HL-60 (cell line): ENCODE measurements around the gene SLC29A4.

Experiments
- DNase-seq, 2 experiments: peaks; one replicate each; pipeline ENCODE4 v3.0.0-alpha.2; 2010 to 2020; ENCODE audit warnings: low read depth in 1 of 2, low spot score in 1 of 2
- H3K27ac ChIP-seq: fragments of 250-450 bp; sonication (Bioruptor Pico); replicated peaks from 2 replicates; pipeline ENCODE4 v1.5.1; 2020; ENCODE audit warnings: mild to moderate bottlenecking, moderate library complexity
- H3K27me3 ChIP-seq: fragments of 250-450 bp; sonication (Bioruptor Pico); 2 replicates; pipeline ENCODE4 v1.5.1; 2021; ENCODE audit warnings: mild to moderate bottlenecking, moderate library complexity; ENCODE audit not compliant: insufficient read depth, poor library complexity, severe bottlenecking
- H3K4me3 ChIP-seq: replicated peaks from 2 replicates; pipeline ENCODE4 v1.5.1; 2011; ENCODE audit warnings: mild to moderate bottlenecking, control low read depth, low read length; ENCODE audit not compliant: insufficient read depth
- GABPA ChIP-seq: IDR thresholded peaks from 2 replicates; pipeline ENCODE4 v1.6.1; 2012; ENCODE audit warnings: low read depth
- POLR2AphosphoS5 ChIP-seq: IDR thresholded peaks from 2 replicates; pipeline ENCODE4 v1.6.1; 2012; ENCODE audit warnings: low read depth
- SPI1 ChIP-seq: IDR thresholded peaks from 2 replicates; pipeline ENCODE4 v1.6.1; 2012; ENCODE audit warnings: low read depth, mild to moderate bottlenecking, borderline replicate concordance
- TF ChIP-seq, protein P1 (sequence below): IDR thresholded peaks from one replicate; pipeline ENCODE4 v1.5.1; 2011; ENCODE audit warnings: low read length, control low read depth, inconsistent platforms; ENCODE audit not compliant: insufficient read depth
- TF ChIP-seq, protein P2 (sequence below): IDR thresholded peaks from 2 replicates; pipeline ENCODE4 v1.6.1; 2012; ENCODE audit warnings: low read depth; ENCODE audit not compliant: insufficient replicate concordance

SLC29A4 gene

DNA sequence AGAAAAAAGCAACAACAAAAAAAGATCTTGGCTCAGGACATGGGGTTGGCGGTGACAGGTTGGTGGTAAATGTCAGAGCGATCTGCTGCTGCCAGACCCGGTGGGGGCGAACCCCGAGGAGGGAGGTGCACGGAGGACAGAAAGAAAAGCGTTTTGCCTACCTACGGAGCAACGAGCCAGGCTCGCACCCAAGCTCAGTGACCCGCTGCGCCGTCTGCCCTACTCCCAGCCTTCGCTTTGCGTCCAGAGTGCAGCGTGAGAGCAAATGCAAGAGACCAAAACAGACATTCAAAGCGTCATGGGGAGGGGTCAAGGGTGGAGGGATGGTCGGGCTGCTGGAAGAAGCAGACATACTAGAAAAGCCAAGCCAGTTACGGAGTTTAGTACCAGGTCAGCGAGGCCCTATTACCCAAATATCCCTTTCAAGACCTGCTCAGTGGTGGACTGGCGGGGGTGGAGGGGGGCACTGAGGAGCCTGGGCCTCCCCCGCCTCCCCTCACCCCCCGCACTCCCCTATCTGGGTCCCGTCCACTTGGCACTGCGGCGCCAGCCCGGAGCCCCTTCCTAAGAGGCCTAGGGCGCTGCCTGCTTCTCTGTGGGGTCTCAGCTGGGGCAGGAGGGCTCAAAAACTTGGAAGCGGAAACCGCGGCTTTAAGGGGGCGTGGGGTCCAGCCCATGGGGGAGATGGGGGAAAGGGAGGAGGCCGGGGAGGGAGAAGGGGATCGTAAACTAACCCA, 66.9 kb downstream of the SLC29A4 start:
- H3K27ac ChIP-seq: no peak overlapping the region
- no peak overlapping the region for H3K4me3 ChIP-seq
- TF ChIP-seq, protein P1, sequence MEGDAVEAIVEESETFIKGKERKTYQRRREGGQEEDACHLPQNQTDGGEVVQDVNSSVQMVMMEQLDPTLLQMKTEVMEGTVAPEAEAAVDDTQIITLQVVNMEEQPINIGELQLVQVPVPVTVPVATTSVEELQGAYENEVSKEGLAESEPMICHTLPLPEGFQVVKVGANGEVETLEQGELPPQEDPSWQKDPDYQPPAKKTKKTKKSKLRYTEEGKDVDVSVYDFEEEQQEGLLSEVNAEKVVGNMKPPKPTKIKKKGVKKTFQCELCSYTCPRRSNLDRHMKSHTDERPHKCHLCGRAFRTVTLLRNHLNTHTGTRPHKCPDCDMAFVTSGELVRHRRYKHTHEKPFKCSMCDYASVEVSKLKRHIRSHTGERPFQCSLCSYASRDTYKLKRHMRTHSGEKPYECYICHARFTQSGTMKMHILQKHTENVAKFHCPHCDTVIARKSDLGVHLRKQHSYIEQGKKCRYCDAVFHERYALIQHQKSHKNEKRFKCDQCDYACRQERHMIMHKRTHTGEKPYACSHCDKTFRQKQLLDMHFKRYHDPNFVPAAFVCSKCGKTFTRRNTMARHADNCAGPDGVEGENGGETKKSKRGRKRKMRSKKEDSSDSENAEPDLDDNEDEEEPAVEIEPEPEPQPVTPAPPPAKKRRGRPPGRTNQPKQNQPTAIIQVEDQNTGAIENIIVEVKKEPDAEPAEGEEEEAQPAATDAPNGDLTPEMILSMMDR: no peak
- TF ChIP-seq, protein P2, sequence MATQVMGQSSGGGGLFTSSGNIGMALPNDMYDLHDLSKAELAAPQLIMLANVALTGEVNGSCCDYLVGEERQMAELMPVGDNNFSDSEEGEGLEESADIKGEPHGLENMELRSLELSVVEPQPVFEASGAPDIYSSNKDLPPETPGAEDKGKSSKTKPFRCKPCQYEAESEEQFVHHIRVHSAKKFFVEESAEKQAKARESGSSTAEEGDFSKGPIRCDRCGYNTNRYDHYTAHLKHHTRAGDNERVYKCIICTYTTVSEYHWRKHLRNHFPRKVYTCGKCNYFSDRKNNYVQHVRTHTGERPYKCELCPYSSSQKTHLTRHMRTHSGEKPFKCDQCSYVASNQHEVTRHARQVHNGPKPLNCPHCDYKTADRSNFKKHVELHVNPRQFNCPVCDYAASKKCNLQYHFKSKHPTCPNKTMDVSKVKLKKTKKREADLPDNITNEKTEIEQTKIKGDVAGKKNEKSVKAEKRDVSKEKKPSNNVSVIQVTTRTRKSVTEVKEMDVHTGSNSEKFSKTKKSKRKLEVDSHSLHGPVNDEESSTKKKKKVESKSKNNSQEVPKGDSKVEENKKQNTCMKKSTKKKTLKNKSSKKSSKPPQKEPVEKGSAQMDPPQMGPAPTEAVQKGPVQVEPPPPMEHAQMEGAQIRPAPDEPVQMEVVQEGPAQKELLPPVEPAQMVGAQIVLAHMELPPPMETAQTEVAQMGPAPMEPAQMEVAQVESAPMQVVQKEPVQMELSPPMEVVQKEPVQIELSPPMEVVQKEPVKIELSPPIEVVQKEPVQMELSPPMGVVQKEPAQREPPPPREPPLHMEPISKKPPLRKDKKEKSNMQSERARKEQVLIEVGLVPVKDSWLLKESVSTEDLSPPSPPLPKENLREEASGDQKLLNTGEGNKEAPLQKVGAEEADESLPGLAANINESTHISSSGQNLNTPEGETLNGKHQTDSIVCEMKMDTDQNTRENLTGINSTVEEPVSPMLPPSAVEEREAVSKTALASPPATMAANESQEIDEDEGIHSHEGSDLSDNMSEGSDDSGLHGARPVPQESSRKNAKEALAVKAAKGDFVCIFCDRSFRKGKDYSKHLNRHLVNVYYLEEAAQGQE: no peak
- TF ChIP-seq POLR2AphosphoS5 (no peak), GABPA (no peak), SPI1 (no peak)
- no peaks in the 10 kb centered on the region for H3K27me3 ChIP-seq
- DNase-seq: no peak

GRCh38 chr7:5350174-5350463, 67.4 kb downstream of the SLC29A4 start:
- TF ChIP-seq, protein P2: no peak
- TF ChIP-seq SPI1 (no peak), GABPA (no peak), POLR2AphosphoS5 (no peak)
- TF ChIP-seq, protein P1: no peak
- H3K4me3 ChIP-seq: no peak overlapping the region
- no peak for DNase-seq
- no peak overlapping the region for H3K27ac ChIP-seq
- no peaks in the 10 kb centered on the region for H3K27me3 ChIP-seq

DNA sequence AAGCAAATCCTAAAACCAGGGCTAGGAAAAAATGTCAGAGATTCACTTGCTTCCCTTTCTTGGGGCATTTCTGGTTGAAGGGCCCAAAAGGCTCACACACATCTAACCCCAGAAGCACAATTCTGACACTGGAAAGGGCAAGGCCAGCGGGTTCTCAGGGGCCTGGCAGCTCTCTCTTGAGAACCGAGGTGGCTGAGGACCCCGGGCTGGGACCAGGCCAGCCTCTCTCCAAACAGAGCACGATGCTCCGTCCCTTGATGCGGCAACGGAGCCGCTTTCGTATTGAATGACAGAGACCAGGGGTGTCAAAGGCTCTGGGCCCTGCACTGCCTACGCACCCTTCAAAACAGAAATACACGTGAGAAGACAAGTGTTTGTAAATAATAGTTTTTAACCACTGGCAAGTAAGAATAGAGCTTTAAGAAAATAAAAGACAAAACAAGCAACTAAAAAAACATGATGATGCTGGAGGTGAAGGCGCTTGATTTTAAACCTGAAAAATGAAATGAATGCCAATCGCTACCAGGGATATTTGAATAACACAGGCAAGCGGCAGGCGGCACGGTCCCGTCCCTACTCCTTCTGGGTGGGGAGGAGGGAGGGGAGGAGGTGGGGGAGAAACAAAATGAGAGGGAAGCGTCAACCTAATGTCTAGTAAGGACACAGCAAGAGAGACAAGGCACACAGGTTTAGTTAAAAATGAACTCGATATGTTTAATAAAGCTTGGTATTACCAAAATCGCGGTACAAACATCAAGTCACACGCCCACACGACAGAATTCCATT, 68.0 kb downstream of the SLC29A4 start:
- DNase-seq: no peak
- no peak overlapping the region for H3K27ac ChIP-seq
- TF ChIP-seq POLR2AphosphoS5 (no peak), SPI1 (no peak), GABPA (no peak)
- TF ChIP-seq, protein P1: no peak
- TF ChIP-seq, protein P2: no peak
- H3K4me3 ChIP-seq: no peak overlapping the region
- no peaks in the 10 kb centered on the region for H3K27me3 ChIP-seq
